GM19395 (cell line): ENCODE measurements around the gene TMEM209.
"Not testable (repeated sequence)": the region's sequence is repeated elsewhere in the genome, so short reads cannot be mapped to it uniquely, and the experiment has no call there.

ENCODE experiments used
- ATAC-seq: cut with Tn5 transposase; IDR thresholded peaks from one replicate; pipeline ENCODE4 v1.9.1; 2021; ENCODE audit warnings: mild to moderate bottlenecking, moderate library complexity; ENCODE audit not compliant: unreplicated experiment

TMEM209 gene

GRCh38 chr7:130129011-130129411 is 76.2 kb downstream of the TMEM209 start:
- no peak for ATAC-seq

- ATAC-seq = no peak
Measured at GRCh38 chr7:130127821-130128317, 77.3 kb downstream of the TMEM209 start.

- no peak for ATAC-seq
Measured at GRCh38 chr7:130127404-130127803, 77.8 kb downstream of the TMEM209 start.

GRCh38 chr7:130126840-130127239 is 78.4 kb downstream of the TMEM209 start:
- not testable (repeated sequence) for ATAC-seq

GRCh38 chr7:130124711-130125110 is 80.5 kb downstream of the TMEM209 start:
- no peak for ATAC-seq

- no peak for ATAC-seq
Measured at GRCh38 chr7:130123501-130123900, 81.7 kb downstream of the TMEM209 start.

- no peak for ATAC-seq
Measured at GRCh38 chr7:130118801-130119200, 86.4 kb downstream of the TMEM209 start.

- ATAC-seq = no peak
Measured at GRCh38 chr7:130118294-130118693, 86.9 kb downstream of the TMEM209 start.

GRCh38 chr7:130114776-130115175 is 90.4 kb downstream of the TMEM209 start:
- no peak for ATAC-seq
